Suppressor macrophage treated with lipopolysaccharide for 4 hours (primary cell): Measurements from ENCODE around the gene KCNN2.

Experiments
- DNase-seq: peaks from one replicate; pipeline ENCODE4 v3.0.0-alpha.2; 2020

Gene KCNN2

DNA sequence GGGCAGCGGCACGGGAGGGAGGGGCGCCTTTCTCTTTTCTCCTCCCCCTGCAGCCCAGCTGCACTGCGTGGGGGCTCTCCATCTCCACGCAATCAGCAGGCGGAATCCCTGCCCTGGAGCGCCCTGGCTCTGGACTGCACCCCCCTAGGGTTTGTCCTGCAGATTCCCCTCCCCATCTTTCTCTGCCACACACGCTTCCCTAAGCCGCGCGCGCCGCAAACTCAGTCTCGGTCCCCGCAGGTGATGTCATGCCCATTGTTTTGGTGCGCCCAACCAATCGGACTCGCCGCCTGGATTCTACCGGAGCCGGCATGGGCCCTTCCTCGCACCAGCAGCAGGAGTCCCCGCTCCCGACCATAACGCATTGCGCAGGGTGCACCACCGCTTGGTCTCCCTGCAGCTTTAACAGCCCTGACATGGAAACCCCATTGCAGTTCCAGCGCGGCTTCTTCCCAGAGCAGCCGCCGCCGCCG, at the start of gene KCNN2:
Gene KCNN2, plus strand, starts transcription at position 347 of the 473 bp plus-strand sequence. Its CDS starts 70 bp downstream, at position 417.
- DNase-seq, result no peak

DNA sequence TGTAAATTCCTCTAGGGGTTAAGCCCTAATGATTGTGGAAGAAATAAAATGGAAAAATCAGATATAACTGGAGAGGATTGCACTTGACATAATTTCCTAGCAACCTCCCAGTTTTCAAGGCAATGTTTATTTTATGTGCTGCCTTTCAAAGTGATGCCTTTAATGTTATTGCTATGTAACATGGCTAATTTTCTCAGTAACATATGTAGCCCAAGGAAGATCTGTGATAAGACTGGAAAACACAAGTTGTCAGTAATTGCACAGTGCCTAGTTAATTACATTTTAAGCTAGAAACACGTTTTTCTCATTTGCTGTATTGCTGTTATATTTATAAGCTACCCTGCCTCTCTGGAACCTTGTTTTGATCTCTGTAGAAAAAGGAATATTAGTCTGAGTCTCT, 49.2 kb upstream of the KCNN2 start:
- no peak for DNase-seq

DNA sequence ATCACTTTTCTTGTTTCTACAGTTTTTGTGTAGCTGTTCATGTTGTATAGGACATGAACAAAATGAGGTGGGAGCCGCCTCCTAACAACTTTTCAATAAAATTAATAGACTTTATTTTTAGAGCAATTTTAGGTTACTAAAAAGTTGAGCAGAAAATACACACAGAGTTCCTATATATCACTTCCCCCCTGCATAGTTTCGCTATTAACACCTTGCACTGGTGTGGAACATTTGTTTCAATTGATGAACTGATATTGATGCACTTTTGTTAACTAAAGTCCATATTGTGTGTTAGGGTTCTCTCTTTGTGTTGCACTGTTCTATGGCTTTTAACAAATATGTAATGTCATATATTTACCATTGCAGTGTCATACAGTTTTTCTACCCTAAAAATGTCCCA, 47.8 kb upstream of the KCNN2 start:
- no peak for DNase-seq

DNA sequence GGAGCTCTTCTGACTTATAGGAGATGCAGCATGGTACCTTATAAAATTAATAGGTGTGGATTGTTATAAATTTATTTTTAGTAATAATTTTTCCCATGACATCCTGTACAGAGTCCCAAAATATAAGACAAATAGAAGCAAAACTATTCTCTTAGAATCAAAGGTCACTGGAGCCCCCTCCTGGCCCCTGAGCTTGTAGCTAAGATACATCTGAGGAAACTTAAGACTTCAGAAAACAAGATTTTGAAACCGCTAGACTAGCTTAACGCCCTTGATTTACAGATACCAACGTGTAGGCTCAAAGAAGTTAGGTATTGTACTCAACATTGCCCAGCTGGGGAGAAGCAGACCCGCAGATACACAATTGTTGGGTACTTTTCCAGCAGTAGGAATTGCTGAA, 45.7 kb upstream of the KCNN2 start:
- DNase-seq, result no peak

DNA sequence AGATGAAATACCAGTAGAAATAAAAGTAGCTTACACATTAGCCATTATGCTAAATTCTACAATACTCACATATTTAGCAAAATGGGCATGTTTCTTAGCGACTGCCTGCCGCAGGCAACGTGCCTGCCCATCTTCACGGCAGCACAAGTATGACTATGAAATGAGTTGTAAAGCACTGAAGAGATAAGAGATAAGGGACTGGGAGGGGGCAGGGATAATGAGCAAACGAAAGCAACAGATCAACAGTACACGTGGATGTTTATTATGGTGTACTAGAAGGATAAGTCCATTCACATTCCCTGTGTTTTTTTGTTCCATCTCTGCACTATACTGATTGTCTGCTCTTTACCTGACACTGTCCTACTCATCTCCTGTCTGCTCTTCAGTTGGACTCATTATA, 44.1 kb upstream of the KCNN2 start:
- no peak for DNase-seq

DNA sequence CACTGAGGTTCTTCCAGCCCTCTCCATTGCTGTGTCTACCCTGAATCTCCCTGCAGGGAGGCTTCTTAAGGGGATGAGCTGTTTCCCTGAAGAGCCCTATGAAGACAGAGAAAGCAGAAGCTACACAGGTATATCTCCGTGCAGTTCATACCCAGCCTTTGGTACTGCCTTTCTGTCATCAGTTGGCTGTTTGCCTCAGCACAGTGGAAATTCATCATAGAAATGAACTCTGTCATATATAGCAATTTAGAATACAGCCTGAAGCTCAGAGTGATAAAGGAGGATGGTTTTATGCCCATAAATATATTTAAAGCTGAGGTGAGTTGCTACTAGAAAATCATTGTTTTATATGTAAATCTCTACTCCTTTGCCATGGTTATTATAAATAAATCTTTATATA, 42.6 kb upstream of the KCNN2 start:
- no peak for DNase-seq

DNA sequence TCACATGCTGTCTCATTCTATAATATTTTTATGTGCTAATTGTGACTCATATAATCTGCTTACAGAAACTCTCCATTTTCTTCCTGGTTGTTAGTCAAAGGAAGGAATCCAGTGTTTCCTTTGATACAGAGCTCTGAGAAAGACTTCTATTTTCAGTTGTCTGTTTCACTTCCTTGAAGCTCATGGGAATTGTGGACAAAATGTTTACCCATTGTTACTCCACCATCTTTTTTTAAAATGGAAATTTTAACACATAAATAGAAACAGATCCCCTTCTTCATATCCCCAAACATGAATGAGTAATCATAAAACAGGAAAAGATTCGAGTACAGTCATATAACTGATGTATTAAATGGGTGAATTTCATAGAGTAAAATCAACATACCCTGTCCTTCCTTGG, 42.0 kb upstream of the KCNN2 start:
- DNase-seq, result peak; percentile 27

DNA sequence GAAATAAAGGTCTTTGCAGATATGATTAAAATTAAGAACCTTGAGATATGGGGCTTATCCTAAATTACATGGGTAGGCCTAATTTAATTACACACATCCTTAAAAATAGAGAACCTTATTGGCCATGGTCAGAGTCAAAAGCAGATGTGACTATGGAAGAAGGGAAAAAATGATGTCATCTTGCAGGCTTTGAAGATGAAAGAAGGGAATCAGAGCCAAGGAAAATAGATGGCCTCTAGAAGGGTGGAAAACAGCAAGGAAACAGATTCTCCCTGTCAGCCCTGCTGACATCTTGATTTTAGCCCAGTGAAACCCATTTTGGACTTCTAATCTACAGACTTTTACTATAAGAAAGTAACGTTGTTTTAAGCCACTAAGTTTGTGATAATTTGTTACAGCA, 37.6 kb upstream of the KCNN2 start:
- DNase-seq, result no peak

DNA sequence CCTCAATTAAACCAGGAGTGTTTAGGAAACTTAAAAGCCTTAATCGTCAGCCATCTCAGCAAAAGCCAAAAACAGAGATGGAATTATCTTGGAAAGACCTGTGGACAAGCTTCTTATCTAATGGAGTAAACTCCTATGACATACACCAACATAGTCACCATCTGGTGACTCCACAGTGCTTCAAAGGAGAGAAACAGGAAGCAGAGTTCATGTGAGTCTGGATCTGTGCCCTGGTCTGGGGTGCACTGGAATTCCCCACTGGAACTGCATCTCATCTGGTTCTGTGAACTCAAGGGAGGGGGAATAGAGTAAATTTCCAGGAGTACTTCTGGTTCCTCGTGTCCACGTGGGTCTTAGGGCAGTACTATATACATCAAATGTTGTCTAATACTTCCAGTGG, 36.3 kb upstream of the KCNN2 start:
- DNase-seq, result peak; percentile 64

DNA sequence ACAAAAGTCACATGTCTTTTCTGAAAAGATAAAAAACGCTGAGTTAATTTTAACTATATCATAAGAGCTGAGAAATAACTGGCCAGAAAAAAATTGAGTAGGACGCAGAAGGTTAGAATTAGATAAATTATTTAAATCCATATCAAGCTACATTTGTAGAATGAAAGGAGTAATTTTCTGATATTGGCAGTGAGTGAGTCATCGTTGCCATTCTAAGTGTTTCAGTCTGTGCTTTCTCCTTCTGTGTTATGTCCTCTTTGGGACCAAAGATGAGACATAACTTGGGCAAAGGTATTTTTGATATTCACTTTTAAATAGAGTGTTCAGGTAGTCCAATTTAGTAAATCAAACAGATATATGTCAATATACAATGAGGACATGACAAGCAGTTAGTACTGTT, 34.4 kb upstream of the KCNN2 start:
- no peak for DNase-seq

DNA sequence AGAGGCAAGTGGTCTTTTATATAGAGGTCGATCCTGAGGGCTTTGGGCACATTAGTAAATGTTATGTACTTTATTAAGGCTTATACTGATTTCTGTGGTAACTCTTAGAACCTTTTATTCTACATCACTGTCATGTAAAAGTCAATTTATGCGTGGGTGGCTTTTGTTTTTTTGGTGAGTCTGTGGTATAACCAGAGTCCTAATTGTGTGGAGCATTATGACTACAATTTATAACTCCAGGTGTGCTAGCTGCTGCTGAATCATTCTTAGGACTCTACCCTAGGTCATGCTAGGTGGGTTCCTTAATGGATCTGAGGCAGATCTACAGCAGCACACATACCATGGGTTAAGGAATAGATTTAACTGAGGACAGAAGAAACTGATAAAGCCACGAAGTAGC, 33.9 kb upstream of the KCNN2 start:
- no peak for DNase-seq

DNA sequence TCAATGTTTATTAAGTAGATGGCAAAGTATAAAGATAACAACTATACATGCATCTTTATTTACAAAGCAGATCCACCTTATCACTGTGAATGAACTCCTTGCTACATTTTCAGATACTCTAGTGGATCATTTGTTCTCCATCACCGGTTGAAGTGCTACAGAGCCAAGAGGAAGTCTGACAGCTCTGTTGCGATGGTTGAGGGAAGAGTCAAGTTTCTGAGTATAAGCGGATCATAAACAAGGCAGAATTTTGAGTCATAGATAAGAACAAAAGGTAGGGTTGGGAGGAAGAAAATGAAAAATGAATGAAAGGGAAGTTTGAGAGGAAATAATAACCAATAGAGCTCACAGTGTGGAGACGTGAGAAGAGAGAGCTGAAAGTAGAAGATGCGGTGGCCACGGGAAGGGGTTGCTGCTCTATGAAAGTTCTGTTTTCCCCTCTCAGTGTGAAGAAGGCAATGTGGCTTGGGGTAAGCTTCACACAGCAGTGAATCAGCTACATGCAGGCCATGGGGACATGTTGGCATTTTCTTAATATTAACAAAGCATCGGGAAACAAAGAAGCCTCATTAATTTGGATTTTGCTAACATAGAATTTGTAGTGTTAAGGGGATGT, 30.8 kb upstream of the KCNN2 start:
- no peak for DNase-seq

DNA sequence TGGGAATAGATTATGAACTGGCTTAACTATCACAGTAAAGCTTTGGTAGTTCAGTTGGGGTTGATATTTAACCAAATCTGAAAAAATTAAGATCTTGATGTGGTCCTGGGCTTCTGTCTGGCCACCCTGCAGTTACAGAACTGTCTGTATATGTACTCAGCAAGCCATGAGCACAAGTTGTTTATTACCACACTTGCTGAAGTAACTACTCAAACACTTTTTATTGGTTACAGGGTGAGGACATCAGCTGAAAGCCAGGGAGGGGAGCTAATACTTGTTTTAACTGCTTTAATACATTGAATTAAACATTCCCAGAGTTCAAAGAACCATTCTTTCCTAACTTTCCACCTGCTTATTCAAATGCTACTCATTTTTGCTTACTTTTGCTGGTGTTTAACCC, 29.4 kb upstream of the KCNN2 start:
- no peak for DNase-seq

DNA sequence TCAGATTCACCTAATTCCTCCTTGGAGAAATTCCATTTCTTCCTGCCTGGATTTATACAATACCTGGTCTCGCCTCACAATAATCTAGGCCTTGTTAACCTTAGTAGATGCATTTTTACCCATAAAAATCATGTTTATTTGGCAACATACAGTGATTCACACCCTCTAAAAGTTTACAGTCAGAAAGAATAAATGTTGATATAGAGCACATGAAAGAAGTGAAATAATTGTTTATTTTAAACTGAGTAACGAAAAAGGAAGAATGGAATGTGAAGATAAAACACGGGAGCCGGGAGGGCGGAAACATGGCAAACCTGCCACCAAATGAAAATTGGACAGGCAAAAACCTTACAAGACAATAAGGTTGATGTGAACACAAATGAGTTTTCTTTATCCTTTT, 28.9 kb upstream of the KCNN2 start:
- no peak for DNase-seq

DNA sequence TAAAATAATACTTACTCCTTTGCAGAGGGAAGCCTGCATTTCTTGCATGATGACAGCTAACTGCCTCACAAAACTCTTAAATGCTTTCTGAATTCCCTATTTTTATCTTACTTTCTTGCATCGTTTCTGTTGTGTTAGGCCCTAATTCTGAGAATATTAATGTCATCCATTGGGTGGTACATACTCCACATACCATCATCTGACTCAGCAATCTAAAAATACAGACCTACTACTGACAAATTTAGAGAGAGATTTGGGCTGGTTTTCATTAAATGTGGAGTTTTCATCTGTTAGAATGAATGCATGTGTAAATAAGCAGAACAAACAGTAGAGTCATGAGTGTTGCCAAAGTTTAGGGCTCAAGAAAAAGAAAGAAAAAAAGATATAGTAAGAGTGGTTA, 26.5 kb upstream of the KCNN2 start:
- no peak for DNase-seq

DNA sequence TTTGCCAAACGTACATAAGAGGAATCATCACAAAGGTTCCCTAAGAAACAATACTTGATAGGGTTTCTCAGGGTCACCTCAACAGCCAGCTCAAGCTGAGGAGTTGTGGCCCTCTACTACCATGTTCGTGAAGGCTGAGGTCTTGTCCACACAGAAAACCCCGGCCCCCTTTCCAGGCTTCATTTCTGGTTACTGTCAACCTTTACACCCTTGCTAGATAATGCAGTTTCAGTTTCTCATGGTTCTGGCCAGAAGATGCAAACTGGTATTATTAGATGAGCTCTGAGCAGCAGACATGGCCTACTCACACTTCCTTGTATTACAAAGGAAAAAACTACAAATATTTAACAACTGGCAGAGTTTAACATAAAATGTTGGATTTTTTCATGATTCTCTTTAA, 22.8 kb upstream of the KCNN2 start:
- DNase-seq, result no peak

DNA sequence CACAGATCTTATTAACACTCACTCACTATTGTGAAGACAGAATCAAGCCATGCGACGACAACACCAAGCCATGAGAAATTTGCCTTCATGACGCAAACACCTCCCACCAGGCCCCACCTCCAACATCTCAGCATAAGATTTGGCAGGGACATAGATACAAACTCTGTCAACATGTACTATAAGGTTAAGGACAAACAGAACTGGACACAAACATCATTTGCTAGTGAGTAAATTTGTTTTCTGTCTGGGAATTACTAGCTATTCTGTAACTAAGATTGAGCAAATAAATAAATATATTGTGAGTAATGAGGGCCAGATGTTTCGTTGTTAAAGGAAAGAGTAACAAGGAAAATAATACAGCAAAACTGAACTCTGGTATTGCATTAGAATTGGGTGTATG, 15.7 kb upstream of the KCNN2 start:
- no peak for DNase-seq

DNA sequence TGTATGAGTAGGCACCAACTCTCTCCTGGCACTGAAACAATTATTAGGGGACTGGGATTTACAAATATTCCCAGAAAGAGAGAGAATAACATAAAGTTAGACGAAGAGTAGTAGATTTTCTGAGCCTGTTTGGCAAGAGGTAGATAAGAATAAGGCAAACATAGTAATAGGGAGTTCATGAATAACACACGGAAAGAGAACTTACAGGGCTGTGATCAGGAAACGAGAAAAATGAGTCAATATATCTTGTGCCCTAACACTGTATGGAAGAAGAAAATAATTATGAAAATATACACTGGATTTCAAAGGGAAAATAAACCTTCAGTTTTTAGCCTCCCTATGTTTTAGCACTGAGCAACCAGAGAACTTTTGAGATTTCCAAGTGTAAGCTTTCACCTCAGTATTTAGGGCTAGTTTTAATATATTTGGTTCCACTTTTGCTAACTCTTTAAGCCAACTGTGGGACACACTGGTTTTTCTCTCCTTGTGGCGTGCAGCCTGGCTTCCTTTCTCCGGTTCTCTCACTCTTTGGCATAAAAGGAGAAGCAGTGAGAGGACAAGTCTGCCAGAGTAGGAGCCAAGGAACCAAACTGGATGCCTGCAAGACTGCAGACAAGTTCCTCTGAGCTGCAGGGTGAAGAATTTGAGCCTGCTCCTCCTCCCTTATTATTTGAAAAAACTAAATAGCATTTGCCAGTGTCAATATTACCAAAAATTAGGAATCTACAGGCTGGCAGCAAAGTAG, 6.6 kb upstream of the KCNN2 start:
- DNase-seq, result no peak

DNA sequence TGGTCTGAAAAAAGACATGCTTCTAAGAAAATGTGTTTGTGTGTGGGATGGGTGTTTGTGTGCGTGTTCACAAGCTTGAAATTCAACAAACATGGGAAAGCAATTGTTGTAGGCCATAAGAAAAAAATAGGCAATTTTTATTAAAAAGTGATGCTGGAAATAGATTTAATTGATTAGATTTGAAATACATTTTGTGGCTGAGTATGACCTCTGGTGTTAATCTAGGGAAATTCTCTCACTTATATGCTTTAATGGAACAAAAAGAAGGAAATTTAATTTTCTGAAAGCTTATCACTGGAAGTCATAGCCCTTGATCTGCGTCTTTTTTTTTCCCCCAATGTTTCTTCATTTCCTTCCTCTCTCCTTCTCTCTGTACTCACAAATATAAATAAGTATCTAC, 3.5 kb upstream of the KCNN2 start:
- no peak for DNase-seq

DNA sequence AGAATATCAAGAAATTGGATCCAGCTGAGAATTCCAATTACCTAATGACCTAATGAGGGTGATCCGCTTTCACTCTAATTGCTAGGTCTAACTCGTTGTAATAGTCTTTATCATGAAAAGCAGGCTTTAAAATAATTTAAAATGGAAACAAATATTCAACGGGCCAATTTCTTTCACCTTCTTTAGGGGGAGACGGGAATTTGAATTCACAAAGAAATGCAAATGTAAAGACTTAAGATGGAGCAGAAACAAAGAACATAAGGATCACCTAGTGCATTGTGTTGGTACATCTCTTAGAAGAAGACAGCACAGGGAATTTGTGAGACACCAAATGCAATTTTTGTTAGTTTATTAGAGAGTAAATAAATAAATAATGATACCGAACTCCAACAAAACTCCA, 1.5 kb upstream of the KCNN2 start:
- DNase-seq, result no peak

DNA sequence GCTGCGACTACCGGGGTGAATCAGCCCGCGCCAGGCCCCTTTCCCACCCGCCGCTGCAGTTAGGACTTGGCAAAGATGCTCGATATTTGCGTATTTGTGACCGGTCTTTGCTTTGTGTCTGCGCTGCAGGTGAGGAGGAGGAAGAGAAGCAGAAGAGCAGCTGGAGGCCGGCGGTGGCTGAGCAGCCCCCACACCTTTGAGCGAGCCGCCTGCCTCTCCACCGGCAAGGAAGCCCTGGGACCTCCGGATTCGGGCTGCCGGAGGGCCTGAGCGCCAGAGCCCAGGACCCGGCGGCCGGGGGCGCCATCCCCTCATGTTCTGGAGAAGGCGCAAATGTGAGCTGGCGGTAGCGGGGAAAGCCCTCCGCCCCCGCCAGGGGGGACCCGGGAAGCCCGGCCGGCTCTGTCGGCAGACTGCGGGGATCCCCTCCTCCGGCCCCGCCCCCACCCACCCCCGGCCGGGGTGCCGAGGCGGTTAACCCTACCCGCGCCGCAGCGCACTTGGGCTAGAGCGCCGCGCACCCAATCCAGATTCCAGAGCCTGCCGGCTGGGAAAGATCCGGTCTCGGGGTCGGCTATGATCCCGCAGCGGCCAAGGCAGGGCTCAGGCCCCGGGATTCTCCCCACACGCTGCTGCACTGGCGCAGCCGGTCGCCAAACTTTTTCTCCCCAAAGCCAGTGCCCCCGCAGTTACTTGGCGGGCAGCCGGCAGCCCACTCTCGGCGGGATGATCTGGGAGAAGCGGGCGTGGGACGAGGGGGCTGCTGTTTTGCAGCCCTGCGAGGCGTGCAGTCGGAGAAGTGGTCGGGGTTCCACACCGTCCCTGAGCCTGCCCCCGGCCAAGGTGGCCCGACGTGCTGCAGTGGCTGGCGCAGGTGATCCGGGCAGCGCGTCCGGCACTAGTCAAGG, 800 bp upstream of the KCNN2 start:
- DNase-seq, result no peak

DNA sequence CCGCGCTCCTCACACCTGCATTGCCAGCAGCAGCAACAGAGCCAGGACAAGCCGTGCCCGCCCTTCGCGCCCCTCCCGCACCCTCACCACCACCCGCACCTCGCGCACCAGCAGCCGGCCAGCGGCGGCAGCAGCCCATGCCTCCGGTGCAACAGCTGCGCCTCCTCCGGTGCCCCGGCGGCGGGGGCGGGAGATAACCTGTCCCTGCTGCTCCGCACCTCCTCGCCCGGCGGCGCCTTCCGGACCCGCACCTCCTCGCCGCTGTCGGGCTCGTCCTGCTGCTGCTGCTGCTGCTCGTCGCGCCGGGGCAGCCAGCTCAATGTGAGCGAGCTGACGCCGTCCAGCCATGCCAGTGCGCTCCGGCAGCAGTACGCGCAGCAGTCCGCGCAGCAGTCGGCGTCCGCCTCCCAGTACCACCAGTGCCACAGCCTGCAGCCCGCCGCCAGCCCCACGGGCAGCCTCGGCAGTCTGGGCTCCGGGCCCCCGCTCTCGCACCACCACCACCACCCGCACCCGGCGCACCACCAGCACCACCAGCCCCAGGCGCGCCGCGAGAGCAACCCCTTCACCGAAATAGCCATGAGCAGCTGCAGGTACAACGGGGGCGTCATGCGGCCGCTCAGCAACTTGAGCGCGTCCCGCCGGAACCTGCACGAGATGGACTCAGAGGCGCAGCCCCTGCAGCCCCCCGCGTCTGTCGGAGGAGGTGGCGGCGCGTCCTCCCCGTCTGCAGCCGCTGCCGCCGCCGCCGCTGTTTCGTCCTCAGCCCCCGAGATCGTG, 517 bp downstream of the KCNN2 start:
- no peak for DNase-seq
